GM19395 (cell line): ENCODE data around the gene LRRFIP2.
"Not testable (repeated sequence)": the region's sequence is repeated elsewhere in the genome, so short reads cannot be mapped to it uniquely, and the experiment has no call there.

Experiments
- ATAC-seq: cut with Tn5 transposase; IDR thresholded peaks from one replicate; pipeline ENCODE4 v1.9.1; 2021; ENCODE audit warnings: mild to moderate bottlenecking, moderate library complexity; ENCODE audit not compliant: unreplicated experiment

Gene LRRFIP2

DNA sequence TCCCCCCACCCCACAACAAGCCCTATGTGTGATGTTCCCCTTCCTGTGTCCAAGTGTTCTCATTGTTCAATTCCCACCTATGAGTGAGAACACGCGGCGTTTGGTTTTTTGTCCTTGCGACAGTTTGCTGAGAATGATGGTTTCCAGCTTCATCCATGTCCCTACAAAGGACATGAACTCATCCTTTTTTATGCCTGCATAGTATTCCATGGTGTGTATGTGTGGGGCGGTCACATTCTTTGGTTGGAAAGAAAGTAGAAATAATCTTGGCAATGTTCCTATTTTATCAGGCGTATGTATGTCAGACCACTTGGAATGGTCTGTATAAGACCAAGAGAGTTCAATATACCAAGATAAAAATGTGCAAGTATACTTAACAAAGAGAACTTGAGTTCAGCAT is 52.3 kb downstream of the LRRFIP2 start:
- not testable (repeated sequence) for ATAC-seq

DNA sequence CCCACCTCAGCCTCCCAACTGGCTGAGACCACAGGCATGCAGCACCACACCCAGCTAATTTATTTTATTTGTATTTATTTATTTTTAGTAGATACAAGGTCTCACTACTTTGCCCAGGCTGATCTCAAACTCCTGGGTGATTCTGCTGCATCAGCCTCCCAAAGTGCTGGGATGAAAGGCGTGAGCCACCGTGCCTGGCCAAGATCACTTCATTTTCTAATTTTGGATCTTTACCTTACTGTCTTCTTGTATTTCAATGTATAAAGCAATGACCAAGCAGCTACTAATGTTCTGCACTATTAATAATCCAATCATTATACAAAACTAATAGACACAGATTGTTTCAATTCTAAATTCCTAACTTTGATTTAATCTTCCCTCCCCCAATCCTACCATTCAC is 56.2 kb downstream of the LRRFIP2 start:
- no peak for ATAC-seq

- ATAC-seq: no peak
Observed at GRCh38 chr3:37117548-37117947, 56.8 kb downstream of the LRRFIP2 start.

DNA sequence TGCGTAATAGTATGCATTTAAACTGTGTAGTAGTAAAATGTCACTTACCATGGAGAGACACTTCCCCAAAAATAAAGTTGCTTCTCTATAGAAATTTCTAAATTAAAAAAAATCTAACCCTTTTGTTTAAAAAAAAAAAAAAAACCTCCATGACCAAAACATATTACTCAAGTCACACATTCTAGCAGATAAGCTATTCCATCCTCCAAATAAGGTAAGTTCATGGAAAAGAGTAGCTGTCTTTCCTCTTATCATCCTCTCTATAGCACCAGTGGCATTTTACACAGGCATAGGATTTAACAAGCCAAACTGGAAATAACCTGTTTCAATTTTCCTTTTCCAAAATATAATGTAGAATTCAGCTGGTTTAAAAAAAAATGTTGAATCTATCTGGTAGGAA is 57.4 kb downstream of the LRRFIP2 start:
- ATAC-seq: no peak

GRCh38 chr3:37115446-37115845 is 58.9 kb downstream of the LRRFIP2 start:
- no peak for ATAC-seq

GRCh38 chr3:37114251-37115145 is 59.9 kb downstream of the LRRFIP2 start:
- ATAC-seq: no peak

DNA sequence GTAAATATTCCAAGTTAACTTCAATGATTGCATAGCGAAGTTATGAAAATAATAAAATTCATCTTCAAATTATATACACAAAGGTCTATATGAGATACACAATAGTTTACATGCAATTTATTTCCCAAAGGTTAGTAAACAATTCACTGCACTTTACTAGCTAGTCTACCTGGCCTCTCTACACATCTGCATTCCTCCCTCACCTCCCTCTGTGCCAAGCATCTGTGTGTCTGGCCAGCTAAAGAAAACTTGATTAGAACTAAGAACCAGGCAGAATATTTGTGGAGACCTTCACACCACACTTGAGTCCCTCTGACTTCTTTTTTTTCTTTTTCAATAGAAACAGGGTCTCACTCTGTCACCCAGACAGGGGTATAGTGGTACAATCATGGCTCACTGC is 61.4 kb downstream of the LRRFIP2 start:
- ATAC-seq: no peak

DNA sequence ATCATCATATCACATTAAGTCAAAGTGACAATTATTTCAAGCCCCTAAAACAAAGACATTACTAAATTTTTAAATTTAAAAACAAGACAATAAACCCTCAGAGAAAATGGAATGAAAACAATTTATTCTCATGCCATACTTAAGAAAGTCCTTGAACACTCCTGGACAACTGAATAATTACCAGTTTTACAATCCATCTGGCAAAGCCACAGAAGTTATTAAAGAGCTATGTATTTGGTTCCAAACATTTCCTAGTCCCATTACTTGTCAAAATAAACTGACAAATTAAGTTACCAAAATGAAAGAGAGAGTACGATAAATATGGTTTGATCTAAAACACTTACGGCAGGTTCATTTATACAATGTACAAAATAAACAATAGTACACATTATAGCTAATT is 63.2 kb downstream of the LRRFIP2 start:
- ATAC-seq: no peak

DNA sequence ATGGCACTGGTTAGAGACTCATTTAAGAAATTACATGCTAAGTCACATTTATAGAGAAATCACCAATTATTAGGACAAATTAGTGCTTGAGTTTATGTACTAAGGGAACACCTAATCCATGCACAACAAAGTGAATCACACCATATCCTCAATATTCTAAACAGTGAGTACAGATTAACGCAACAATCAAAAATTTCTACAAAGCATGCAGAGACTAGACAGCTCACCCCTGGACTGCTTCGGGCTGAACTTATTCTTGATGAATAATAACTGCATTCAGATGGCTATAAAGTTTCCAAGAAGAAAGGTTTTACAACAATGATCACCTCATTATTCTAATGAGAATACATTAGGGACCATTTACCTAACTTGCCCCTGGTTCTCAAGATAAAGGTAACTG is 66.5 kb downstream of the LRRFIP2 start:
- no peak for ATAC-seq

GRCh38 chr3:37103103-37103808 is 71.1 kb downstream of the LRRFIP2 start:
- no peak for ATAC-seq

DNA sequence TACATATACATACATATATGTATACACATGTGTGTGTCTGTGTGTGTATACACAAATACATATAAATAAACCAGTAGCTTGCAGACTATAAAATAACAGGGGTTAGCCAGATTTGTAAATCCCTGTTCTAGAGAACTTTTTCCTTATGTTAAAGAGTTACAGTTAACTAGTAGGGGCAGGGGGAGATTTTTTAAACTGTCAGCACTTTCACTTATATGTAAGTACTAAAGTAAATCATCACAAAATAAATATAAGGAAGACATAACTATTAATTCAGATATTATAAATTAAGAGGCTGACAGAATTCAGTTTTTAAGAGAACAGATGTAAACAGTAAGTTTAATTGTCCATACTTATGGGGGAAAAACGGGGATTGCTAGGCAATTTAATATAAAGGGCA is 74.0 kb downstream of the LRRFIP2 start:
- no peak for ATAC-seq

DNA sequence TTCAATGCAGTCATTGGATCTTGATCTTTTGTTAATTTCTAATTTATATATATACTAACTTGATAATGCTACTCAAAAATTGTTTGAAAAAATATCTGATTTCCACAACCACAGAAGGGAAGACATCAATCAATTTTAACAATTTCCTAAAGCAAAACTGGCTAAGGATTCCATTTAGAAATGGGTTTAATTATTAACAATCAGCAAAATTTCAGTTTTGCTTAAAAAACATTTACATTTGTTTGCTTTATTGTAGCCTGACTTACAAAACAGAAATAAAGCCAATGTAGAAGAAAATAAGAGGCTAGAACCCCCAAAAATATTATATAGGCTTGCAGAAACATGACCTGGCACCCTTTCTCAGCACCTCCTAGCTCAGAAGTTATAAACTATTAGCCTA is 74.9 kb downstream of the LRRFIP2 start:
- no peak for ATAC-seq

GRCh38 chr3:37098884-37099283 is 75.5 kb downstream of the LRRFIP2 start:
- no peak for ATAC-seq

- no peak for ATAC-seq
Observed at GRCh38 chr3:37097776-37098175, 76.6 kb downstream of the LRRFIP2 start.

GRCh38 chr3:37096975-37097374 is 77.4 kb downstream of the LRRFIP2 start:
- no peak for ATAC-seq

DNA sequence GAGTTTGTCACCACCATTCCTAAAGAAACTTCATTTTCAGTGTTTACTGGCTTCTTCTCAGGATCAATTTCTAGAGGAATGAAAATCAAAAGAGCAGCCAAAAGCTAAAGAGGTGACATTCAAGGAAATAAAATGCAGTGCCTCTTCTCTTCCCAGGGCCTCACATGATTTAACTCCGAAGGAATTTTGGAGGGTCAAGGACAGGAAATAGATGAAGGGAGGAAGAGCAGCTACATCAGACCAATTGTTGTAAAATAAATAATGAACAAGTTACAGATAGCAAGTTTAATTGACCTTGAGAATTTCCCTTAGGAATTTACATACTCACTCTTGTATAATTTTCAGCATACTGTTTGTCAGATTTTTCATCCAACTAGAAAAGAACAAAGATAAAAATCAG is 78.1 kb downstream of the LRRFIP2 start:
- ATAC-seq: no peak

GRCh38 chr3:37094636-37095035 is 79.7 kb downstream of the LRRFIP2 start:
- ATAC-seq: no peak

- ATAC-seq: no peak
Observed at GRCh38 chr3:37093481-37093880, 80.9 kb downstream of the LRRFIP2 start.

GRCh38 chr3:37092484-37092883 is 81.9 kb downstream of the LRRFIP2 start:
- no peak for ATAC-seq

DNA sequence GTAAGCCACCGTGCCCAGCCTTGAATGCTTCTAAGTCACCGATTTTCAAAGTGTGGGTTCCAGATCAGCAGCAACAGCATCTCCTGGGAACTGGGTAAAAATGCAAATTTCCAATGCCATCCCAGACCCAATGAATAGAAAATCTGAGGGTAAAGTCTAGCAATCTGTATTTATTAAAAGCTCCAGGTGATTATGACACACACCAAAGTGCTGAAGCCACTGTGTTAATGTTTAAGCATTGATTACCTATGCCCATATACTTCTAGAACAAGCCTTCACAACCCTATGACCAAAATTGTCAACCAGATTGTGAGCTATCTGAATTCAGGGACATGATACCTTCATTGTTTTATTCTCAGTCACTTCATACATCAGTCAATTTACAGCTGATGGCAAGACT is 86.5 kb downstream of the LRRFIP2 start:
- no peak for ATAC-seq

- no peak for ATAC-seq
Observed at GRCh38 chr3:37086918-37087317, 87.5 kb downstream of the LRRFIP2 start.

GRCh38 chr3:37082317-37082716 is 92.1 kb downstream of the LRRFIP2 start:
- no peak for ATAC-seq
